Measurements from ENCODE around the gene PDIA2. TPM values are rescaled to one million over a fixed set of nuclear protein-coding genes. Genes with fewer than 3 reads are reported as not detected.
"Not testable (repeated sequence)": the region's sequence is repeated elsewhere in the genome, so short reads cannot be mapped to it uniquely, and the experiment has no call there.

Gene PDIA2
- polyA plus RNA-seq (ENCODE audit: insufficient read length in 3 of 3): 1 to 10 TPM in 2 of 3 donors, under 1 TPM in 1; 0.49 to 1.4 (median 1.1) TPM

- DNase-seq (ENCODE audit: low read depth in 3 of 3, low spot score in 2 of 3): no peak
Measured at GRCh38 chr16:283033-283805, at the start of gene PDIA2. Gene PDIA2 (plus strand): TSS chr16:283164. CDS start chr16:283170, 6 bp downstream.

- DNase-seq (ENCODE audit: low read depth in 3 of 3, low spot score in 2 of 3): peak; percentile 86 to 90 (median 86)
Measured at GRCh38 chr16:234468-235305, 48.3 kb upstream of the PDIA2 start, which contains the start of gene FAM234A. Gene FAM234A (plus strand): TSS chr16:234821. CDS start chr16:254414, 19,593 bp downstream.

GRCh38 chr16:239948-240277 lies 43.1 kb upstream of the PDIA2 start:
- DNase-seq (ENCODE audit: low read depth in 3 of 3, low spot score in 2 of 3): no peak

- DNase-seq (ENCODE audit: low read depth in 3 of 3, low spot score in 2 of 3): no peak
Measured at GRCh38 chr16:240559-240958, 42.4 kb upstream of the PDIA2 start.

GRCh38 chr16:242281-242680 lies 40.7 kb upstream of the PDIA2 start:
- DNase-seq (ENCODE audit: low read depth in 3 of 3, low spot score in 2 of 3): no peak

GRCh38 chr16:243348-243747 lies 39.6 kb upstream of the PDIA2 start:
- DNase-seq (ENCODE audit: low read depth in 3 of 3, low spot score in 2 of 3): no peak

- DNase-seq (ENCODE audit: low read depth in 3 of 3, low spot score in 2 of 3): no peak
Measured at GRCh38 chr16:245105-245504, 37.9 kb upstream of the PDIA2 start.

GRCh38 chr16:247027-247426 lies 35.9 kb upstream of the PDIA2 start:
- DNase-seq (ENCODE audit: low read depth in 3 of 3, low spot score in 2 of 3): no peak

GRCh38 chr16:249431-249830 lies 33.5 kb upstream of the PDIA2 start:
- no peak for DNase-seq (ENCODE audit: low read depth in 3 of 3, low spot score in 2 of 3)

- DNase-seq (ENCODE audit: low read depth in 3 of 3, low spot score in 2 of 3): no peak
Measured at GRCh38 chr16:252366-253337, 30.3 kb upstream of the PDIA2 start.

GRCh38 chr16:253833-254232 lies 29.1 kb upstream of the PDIA2 start:
- DNase-seq (ENCODE audit: low read depth in 3 of 3, low spot score in 2 of 3): no peak

- DNase-seq (ENCODE audit: low read depth in 3 of 3, low spot score in 2 of 3): no peak
Measured at GRCh38 chr16:254461-254860, 28.5 kb upstream of the PDIA2 start.

- DNase-seq (ENCODE audit: low read depth in 3 of 3, low spot score in 2 of 3): no peak
Measured at GRCh38 chr16:255183-255582, 27.8 kb upstream of the PDIA2 start.

GRCh38 chr16:258091-258490 lies 24.9 kb upstream of the PDIA2 start:
- not testable (repeated sequence) for DNase-seq (ENCODE audit: low read depth in 3 of 3, low spot score in 2 of 3)

- DNase-seq (ENCODE audit: low read depth in 3 of 3, low spot score in 2 of 3): no peak
Measured at GRCh38 chr16:259226-259625, 23.7 kb upstream of the PDIA2 start.

GRCh38 chr16:259814-260253 lies 23.1 kb upstream of the PDIA2 start:
- DNase-seq (ENCODE audit: low read depth in 3 of 3, low spot score in 2 of 3): no peak

GRCh38 chr16:260326-260725 lies 22.6 kb upstream of the PDIA2 start:
- DNase-seq (ENCODE audit: low read depth in 3 of 3, low spot score in 2 of 3): no peak

- DNase-seq (ENCODE audit: low read depth in 3 of 3, low spot score in 2 of 3): no peak
Measured at GRCh38 chr16:261031-261691, 21.8 kb upstream of the PDIA2 start.

- DNase-seq (ENCODE audit: low read depth in 3 of 3, low spot score in 2 of 3): no peak
Measured at GRCh38 chr16:262121-262745, 20.7 kb upstream of the PDIA2 start.

Measured in right renal cortex interstitium (tissue), 3 donors.